ENCODE results near the gene TRMT2A. TPM values are rescaled to one million over a fixed set of nuclear protein-coding genes. Genes with fewer than 3 reads are reported as not detected.

TRMT2A gene
- total RNA-seq, 3 donors from 2014 or later (not counting 1 experiment from before 2014, with no cell fraction given) = 86.4 to 104 (median 86.5) TPM

- peak; percentile 12 for TF ChIP-seq CTCF (IDR thresholded peaks at IDR 0.05)
- Histone ChIP-seq H3K27ac (ENCODE audit: low read length) (no peak overlapping the region), H3K9me3 (ENCODE audit: control insufficient read depth, insufficient read depth, low read length) (no peaks in the 10 kb centered on the region), H3K4me3 (ENCODE audit: low read length) (no peak overlapping the region), H3K36me3 (ENCODE audit: control insufficient read depth, insufficient read depth, low read length) (peaks cover 16% of the 10 kb centered on the region), H3K27me3 (ENCODE audit: control insufficient read depth, insufficient read depth, low read length) (no peaks in the 10 kb centered on the region), H3K4me1 (ENCODE audit: control insufficient read depth, insufficient read depth, low read length) (peaks cover 36% of the 10 kb centered on the region)
- Mint-ChIP-seq H3K27ac (no peak overlapping the region), H3K27me3 (ENCODE audit: low read depth in 2 of 2) (no peaks in the 10 kb centered on the region), H3K4me3 (peak overlapping the region; percentile 53), H3K36me3 (no peaks in the 10 kb centered on the region), H3K4me1 (peaks cover 2 to 27% of the 10 kb centered on the region in 2 donors), H3K9me3 (no peaks in the 10 kb centered on the region)
- WGBS (ENCODE audit: insufficient coverage) = 52% methylated on average over 18 of the region's 18 CpGs
- intact Hi-C loops (cut with micrococcal nuclease) = loop anchor here (5.0 kb wide), 1 partner anchor 157 kb away; no protein-coding TSS in a partner anchor
- peak in 1 of 2 donors; percentile 77 for DNase-seq
- ATAC-seq = no peak
These were observed 12.1 kb upstream of the TRMT2A start for GRCh38 chr22:20128902-20129746.

GRCh38 chr22:20128619-20128901 lies 11.5 kb upstream of the TRMT2A start:
- no peaks in the 10 kb centered on the region for H3K27me3 ChIP-seq (ENCODE audit: control insufficient read depth, insufficient read depth, low read length)
- no peaks in the 10 kb centered on the region for H3K9me3 ChIP-seq (ENCODE audit: control insufficient read depth, insufficient read depth, low read length)
- Mint-ChIP-seq H3K27ac (no peak overlapping the region), H3K9me3 (no peaks in the 10 kb centered on the region), H3K36me3 (no peaks in the 10 kb centered on the region), H3K4me3 (no peak overlapping the region), H3K27me3 (ENCODE audit: low read depth in 2 of 2) (no peaks in the 10 kb centered on the region), H3K4me1 (peaks cover 7 to 27% of the 10 kb centered on the region in 2 donors)
- DNase-seq = no peak
- peaks cover 19% of the 10 kb centered on the region for H3K36me3 ChIP-seq (ENCODE audit: control insufficient read depth, insufficient read depth, low read length)
- H3K4me1 ChIP-seq (ENCODE audit: control insufficient read depth, insufficient read depth, low read length) = peaks cover 36% of the 10 kb centered on the region
- no peak for TF ChIP-seq CTCF (IDR thresholded peaks at IDR 0.05)
- no peak overlapping the region for H3K4me3 ChIP-seq (ENCODE audit: low read length)
- H3K27ac ChIP-seq (ENCODE audit: low read length) = no peak overlapping the region
- WGBS (ENCODE audit: insufficient coverage) = 81% methylated on average over 2 of the region's 2 CpGs
- ATAC-seq = no peak
- intact Hi-C loops (cut with micrococcal nuclease) = loop anchor here (5.0 kb wide), 1 partner anchor 156 kb away; no protein-coding TSS in a partner anchor

GRCh38 chr22:20127869-20128618 lies 11.0 kb upstream of the TRMT2A start:
- no peak for TF ChIP-seq CTCF (IDR thresholded peaks at IDR 0.05)
- no peaks in the 10 kb centered on the region for H3K27me3 ChIP-seq (ENCODE audit: control insufficient read depth, insufficient read depth, low read length)
- 93% methylated on average over 17 of the region's 17 CpGs for WGBS (ENCODE audit: insufficient coverage)

More at GRCh38 chr22:20127869-20128618, 11.0 kb upstream of the TRMT2A start:
- no peak overlapping the region for H3K27ac ChIP-seq (ENCODE audit: low read length)
- H3K9me3 ChIP-seq (ENCODE audit: control insufficient read depth, insufficient read depth, low read length) = no peaks in the 10 kb centered on the region
- H3K36me3 ChIP-seq (ENCODE audit: control insufficient read depth, insufficient read depth, low read length) = peaks cover 19% of the 10 kb centered on the region
- no peaks in the 10 kb centered on the region for H3K9me3 Mint-ChIP-seq
- DNase-seq = no peak
- no peak overlapping the region for H3K4me3 ChIP-seq (ENCODE audit: low read length)
- intact Hi-C loops (cut with micrococcal nuclease) = loop anchor here (5.0 kb wide), 1 partner anchor 156 kb away; no protein-coding TSS in a partner anchor
- no peak for ATAC-seq
- H3K4me3 Mint-ChIP-seq = no peak overlapping the region
- H3K4me1 Mint-ChIP-seq = peaks cover 12 to 27% of the 10 kb centered on the region in 2 donors
- no peaks in the 10 kb centered on the region for H3K36me3 Mint-ChIP-seq
- no peak overlapping the region for H3K27ac Mint-ChIP-seq
- H3K4me1 ChIP-seq (ENCODE audit: control insufficient read depth, insufficient read depth, low read length) = peaks cover 35% of the 10 kb centered on the region
- H3K27me3 Mint-ChIP-seq (ENCODE audit: low read depth in 2 of 2) = no peaks in the 10 kb centered on the region

Data from natural killer cell (primary cell).